NCI-H1105 (cell line): ENCODE measurements around the gene SLC44A2.
A peak's percentile ranks its signal among the peaks of the same experiment; 100 is the strongest.
"Not testable (repeated sequence)": the region's sequence is repeated elsewhere in the genome, so short reads cannot be mapped to it uniquely, and the experiment has no call there.

Experiments
- DNase-seq: peaks from one replicate; lab custom pipeline; 2025; lab: John Stamatoyannopoulos, UW

SLC44A2 gene

DNA sequence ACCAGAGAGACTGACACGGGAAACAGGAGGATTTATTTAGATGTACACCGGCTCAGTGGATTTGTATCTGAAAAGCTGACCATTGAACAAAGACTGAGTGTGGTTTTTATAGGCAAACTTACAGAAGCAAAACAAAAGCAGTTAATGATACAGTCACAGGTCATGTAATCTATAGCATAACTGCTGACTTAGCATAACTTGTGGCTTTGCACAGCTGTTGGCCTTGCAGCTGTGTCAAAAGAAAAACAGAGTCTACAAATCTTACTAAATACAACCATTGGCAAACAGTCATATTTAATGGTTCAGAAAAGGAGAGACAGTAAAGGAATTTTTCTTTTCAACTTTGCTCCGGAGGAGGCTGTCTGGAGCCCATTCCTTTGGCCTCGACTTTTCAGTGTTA lies 26.5 kb downstream of the SLC44A2 start:
- DNase-seq, result no peak

GRCh38 chr19:10653482-10653731 lies 28.1 kb downstream of the SLC44A2 start:
- no peak for DNase-seq

- DNase-seq, result peak; percentile 100
These were observed 28.6 kb downstream of the SLC44A2 start, which contains the start of gene ILF3 for GRCh38 chr19:10653732-10654609. TSS of gene ILF3 (plus strand) at chr19:10654346. CDS start at chr19:10670606, 16,260 bp downstream.

DNA sequence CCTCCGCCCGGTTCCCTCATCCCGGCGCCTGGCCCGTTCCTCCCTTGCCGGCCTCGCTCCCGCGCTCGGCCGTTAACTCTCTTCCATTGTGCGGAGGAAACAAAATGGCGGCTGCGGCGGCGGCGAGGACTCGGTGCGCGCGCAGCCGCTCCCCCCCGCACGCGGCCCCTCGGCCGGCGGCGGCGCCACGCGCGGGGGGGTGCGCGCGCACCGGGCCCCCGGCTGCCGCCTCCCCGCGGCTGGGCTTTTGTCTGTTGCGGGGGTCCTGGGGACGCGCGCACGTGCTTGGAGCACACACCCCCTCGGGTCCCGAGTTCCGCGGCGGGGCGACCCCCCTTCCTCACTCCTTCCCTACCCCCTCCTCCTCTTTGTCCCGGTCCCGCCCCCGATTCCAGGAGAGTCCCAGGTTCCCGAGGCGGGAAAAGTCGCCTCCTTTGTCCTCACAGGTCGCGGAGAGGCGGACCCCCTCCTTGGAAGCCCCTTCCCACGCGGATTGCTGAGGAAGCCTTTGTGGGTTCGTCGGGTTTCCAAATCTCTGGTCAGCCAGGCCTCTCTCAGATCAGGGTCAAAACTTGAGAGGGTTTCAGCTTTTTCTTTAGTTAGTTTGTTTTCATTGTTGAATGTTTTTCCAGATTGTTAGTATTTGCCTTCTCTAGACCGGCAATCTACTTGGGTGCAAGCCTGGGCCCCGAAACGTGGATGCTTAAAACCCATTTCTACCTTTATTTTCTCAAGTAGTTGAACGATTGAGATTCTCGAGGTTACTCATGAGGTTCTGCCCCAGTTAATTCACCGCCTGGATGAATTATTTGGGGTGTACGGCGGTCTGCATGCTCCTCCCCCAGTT lies 29.5 kb downstream of the SLC44A2 start:
- peak; percentile 66 for DNase-seq

DNA sequence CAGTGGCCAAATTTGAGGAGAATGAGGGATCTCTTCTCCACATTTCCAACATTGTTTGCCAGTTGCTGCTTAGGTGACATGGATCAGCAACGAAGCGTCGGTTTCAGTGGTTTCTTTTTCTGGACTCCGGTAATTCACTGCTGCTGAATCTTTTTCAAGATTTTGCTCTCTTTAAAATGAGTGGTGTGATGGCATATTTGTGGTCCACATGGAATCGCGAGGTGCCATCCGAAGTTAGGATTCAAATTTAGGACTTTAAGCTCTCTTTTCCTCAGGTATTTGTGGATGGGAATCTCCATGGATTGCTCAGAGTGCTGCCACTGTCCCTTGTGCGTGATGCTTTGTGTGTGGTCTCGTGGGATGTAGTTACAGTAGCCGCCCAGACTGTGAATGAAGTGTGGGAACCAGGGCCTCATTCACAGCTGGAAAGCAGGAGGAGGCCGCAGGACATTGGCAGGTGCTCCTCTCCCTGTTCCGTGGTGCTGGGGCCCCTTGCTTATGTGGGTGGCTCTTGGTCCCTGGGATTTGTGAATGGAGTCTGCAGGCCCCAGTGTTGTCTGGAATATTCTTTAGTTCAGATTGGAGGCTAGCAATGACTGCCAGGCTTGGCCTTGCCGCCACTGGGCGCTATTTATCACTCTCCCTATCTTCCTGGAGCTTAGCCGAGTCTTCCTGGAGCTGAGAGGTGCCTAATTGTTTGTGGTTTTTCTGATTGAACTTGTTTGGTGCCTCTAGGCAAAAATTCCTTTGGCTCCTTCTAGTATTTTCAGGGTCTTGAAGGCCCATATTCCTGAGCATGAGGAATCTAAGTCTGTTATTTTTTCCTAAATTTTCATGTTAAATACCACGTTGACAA lies 30.3 kb downstream of the SLC44A2 start:
- no peak for DNase-seq

DNA sequence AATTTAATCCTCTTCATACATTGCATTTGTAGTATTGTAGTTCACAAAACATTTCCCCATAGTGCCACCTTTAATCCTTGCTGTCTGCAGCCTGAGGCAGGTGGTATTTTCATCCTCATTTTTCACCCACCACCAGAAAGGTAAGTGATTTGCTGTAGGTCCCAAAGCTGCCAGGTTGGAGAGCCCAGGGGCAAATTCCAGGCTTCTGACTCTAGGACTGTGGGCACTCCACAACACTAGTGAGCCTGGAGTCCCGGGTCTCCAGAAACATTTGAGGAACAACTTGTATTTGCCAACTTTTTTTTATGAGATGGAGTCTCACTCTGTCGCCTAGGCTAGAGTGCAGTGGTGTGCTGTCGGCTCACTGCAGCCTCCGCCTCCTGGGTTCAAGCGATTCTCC lies 35.0 kb downstream of the SLC44A2 start:
- no peak for DNase-seq

DNA sequence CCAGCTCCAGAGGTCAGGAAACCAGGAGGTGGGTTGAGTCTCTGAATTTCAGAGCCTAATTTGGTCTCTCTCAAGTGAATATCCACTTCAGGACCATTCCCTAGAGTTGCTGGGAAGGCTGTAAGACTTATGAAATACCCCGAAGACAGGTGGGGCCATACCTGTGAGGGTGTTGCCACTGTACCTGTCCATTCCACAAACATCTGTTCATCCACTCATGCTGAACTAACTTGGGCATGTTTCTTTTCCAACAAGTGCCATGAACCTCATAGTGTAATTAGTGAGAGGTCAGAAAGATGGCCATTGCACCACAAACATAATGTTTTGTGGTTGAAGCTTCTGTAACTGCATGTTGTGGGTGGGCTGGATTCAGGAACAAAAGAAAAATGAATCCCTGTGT lies 36.6 kb downstream of the SLC44A2 start:
- no peak for DNase-seq

GRCh38 chr19:10662384-10663251 lies 37.3 kb downstream of the SLC44A2 start:
- DNase-seq, result no peak

DNA sequence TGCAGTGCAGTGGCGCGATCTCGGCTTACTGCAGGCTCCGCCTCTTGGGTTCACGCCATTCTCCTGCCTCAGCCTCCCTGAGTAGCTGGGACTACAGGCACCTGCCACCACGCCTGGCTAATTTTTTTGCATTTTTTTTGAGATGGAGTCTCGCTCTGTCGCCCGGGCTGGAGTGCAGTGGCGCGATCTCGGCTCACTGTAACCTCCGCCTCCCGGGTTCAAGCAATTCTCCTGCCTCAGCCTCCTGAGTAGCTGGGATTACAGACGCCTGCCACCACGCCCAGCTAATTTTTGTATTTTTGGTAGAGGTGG lies 37.9 kb downstream of the SLC44A2 start:
- DNase-seq, result not testable (repeated sequence)

DNA sequence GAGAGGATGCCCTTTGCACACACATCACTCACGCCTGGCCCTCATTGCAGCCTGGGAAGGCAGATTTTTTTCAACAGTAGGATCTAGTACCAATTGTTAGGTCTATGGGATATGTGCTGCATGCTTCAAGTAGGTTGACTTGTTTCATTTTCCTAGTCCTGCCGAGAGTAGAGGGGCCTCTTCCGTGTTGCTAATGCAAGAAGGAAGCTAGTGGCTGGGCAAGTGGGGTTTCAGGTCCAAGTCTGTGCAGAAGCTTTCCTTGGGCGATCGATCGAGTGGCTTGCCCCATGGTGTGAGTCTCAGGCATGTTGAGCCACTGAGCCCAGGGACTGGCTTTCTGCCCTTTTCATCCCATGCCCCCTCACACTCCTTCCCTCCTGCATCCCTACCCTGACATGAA lies 42.5 kb downstream of the SLC44A2 start:
- no peak for DNase-seq

DNA sequence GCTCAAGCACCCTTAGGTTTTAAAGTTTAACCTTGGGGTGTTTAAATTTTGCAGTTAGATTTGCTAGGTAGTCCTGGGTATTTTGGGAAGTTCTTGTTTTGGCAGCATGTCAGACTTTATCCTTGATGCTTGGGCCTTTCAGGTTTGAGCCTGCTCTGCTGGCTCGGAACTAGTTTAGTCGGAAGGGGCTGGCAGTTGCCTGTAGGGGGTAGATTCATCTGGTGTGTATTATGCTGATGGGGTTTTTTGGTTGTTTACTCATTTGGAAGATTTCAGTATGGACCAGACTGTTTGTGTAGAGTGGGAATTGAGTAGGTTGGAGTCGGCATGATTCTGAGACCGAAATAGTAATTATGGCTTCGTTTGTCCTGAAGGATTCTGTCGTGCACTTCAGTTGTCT lies 43.9 kb downstream of the SLC44A2 start:
- DNase-seq, result no peak

DNA sequence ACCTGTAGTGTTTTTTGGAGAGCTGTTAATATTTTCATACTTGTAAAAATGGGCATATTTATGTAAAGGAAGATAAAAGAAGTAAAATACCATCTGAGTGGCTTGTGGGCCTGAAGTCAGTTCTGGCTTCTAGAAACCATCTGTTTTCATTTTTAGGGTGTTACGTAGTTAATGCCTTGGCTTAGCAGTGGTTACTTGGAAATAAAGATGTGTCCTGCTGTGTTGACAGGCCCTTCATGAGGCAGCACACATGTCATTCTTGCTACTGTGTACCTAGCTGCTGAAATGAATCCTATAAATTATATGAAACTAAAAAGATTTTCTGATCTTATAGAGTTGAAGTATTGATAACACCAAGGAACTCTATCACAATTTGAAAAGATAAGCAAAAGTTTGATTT lies 44.8 kb downstream of the SLC44A2 start:
- no peak for DNase-seq

DNA sequence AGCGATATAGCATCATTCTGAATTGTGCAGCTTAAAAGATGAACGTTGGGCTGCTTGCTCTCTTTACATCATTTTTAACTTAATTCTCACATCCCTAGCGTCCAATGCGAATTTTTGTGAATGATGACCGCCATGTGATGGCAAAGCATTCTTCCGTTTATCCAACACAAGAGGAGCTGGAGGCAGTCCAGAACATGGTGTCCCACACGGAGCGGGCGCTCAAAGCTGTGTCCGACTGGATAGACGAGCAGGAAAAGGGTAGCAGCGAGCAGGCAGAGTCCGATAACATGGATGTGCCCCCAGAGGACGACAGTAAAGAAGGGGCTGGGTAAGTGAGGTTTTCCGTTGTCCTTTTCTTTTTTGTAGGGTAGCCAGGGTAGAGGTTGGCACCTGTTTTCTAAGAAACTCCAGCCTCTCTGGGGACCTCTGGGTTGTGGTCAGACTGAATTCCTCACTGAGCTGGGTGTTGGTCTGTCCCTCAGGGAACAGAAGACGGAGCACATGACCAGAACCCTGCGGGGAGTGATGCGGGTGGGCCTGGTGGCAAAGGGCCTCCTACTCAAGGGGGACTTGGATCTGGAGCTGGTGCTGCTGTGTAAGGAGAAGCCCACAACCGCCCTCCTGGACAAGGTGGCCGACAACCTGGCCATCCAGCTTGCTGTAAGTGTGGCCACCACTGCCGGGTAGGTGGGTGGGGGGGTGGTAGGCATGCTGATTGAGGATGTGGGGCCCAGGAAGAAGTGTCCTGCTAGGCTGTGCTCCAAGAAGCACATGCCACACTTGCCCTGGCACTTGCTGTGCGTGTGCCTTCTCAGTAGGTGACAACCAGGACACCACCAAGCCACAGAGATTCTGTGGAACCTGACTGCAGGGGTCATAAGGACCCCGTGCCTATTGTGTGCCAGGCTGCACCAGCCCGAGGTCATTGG lies 45.8 kb downstream of the SLC44A2 start:
- no peak for DNase-seq

GRCh38 chr19:10671922-10672321 lies 46.6 kb downstream of the SLC44A2 start:
- not testable (repeated sequence) for DNase-seq

- DNase-seq, result not testable (repeated sequence)
These were observed 49.9 kb downstream of the SLC44A2 start for GRCh38 chr19:10675214-10675613.

- DNase-seq, result no peak
These were observed 52.4 kb downstream of the SLC44A2 start for GRCh38 chr19:10677751-10678150.

DNA sequence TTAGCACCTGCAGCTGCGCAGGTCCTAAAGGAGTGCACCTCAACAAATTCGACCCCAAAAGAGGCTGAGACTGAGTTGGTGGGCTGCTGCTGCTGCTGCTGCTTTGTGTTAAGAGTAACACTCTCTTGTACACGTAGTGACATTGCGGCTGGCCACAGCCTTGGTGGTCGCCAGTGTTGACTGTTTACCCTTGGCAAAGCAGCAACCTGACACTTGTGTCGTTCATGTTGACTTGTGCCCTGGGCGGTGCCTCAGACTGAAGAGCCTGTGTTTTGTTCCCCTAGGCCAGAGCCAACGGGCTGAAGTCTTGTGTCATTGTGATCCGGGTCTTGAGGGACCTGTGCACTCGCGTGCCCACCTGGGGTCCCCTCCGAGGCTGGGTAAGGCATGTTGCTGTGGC lies 53.5 kb downstream of the SLC44A2 start:
- no peak for DNase-seq

DNA sequence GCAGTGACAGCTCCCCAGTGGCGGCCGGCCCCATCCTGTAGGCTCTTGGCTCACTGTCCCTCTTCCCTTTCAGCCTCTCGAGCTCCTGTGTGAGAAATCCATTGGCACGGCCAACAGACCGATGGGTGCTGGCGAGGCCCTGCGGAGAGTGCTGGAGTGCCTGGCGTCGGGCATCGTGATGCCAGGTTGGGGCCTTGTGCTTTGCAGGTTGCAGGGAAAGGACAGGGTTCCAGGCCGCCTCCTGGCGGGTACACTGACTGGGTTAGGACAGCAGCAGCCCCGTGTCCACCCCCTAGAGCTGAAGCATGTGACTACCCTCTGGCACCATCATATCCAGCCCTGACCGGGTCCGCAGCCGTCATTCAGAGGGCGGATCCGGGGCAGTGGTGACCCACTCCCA lies 54.4 kb downstream of the SLC44A2 start:
- no peak for DNase-seq

DNA sequence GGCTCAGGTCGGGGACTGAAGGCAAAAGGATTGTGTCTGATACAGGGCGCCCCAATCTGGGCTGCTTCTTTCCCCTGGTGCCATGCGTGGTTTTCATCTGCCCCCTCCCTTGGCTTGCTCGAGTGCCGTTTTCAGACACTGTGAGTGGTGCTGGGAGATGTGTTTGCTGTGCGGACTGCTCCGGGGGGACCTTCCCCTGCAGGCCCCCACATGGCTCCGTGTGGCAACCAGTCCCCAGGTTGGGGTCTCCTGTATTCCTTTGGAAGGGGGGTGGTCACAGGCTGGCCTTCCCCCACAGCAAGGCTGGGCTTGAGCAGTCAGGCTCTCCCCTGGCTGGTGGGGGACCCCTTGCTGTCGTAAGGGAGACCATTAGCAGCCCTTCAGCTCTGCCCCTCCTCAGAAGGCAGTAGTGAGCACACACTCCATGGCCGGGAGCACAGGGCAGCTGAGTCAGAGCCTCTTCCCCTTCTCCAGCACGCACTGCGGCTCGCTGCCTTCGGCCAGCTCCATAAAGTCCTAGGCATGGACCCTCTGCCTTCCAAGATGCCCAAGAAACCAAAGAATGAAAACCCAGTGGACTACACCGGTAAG lies 55.3 kb downstream of the SLC44A2 start:
- no peak for DNase-seq

- DNase-seq, result no peak
These were observed 56.3 kb downstream of the SLC44A2 start for GRCh38 chr19:10681658-10682057.
